ENCODE data around the gene COL9A3. TPM values are rescaled to one million over a fixed set of nuclear protein-coding genes. Genes with fewer than 3 reads are reported as not detected.

The COL9A3 gene
- total RNA-seq, 1 experiment from 2014 or later: 136 TPM

GRCh38 chr20:62885896-62886708 is 69.3 kb downstream of the COL9A3 start:
- Mint-ChIP-seq H3K36me3 (peaks cover 52% of the 10 kb centered on the region), H3K4me3 (no peak overlapping the region), H3K9me3 (no peaks in the 10 kb centered on the region), H3K27me3 (ENCODE audit: low read depth) (no peaks in the 10 kb centered on the region), H3K27ac (peak overlapping the region; percentile 79), H3K4me1 (peaks cover 38% of the 10 kb centered on the region)
- TF ChIP-seq RORB (CRISPR knock-in tag; IDR thresholded peaks at IDR 0.05) (no peak), AR (CRISPR knock-in tag; IDR thresholded peaks at IDR 0.05) (0 out of 2 replicates have a peak, but pooled peaks have one; percentile 46)
- ChIA-PET CTCF (interaction anchor here (0.6 to 1.8 kb wide), 3 partner anchors 8 to 15 kb away, joined by 3 to 6 read pairs (median 4); no protein-coding TSS in a partner anchor), POLR2A (no interaction called here)
- DNase-seq (ENCODE audit: low spot score): no peak
- no peak; the same call in 1 of the 2 replicates for ATAC-seq

GRCh38 chr20:62886709-62887058 is 69.8 kb downstream of the COL9A3 start:
- ATAC-seq (no peak), DNase-seq (ENCODE audit: low spot score) (no peak)
- Mint-ChIP-seq H3K27me3 (ENCODE audit: low read depth) (no peaks in the 10 kb centered on the region), H3K9me3 (no peaks in the 10 kb centered on the region), H3K27ac (peak overlapping the region; percentile 79), H3K4me3 (no peak overlapping the region), H3K4me1 (peaks cover 34% of the 10 kb centered on the region), H3K36me3 (peaks cover 53% of the 10 kb centered on the region)
- POLR2A ChIA-PET: no interaction called here
- CTCF ChIA-PET: interaction anchor here (0.9 to 1.4 kb wide), 3 partner anchors 16 to 86 kb away, joined by 3 to 4 read pairs (median 4); no protein-coding TSS in a partner anchor
- TF ChIP-seq PREB (CRISPR knock-in tag; IDR thresholded peaks at IDR 0.05; ENCODE audit: borderline replicate concordance) (no peak), FOXP1 (CRISPR knock-in tag; IDR thresholded peaks at IDR 0.05; ENCODE audit: borderline replicate concordance) (no peak), GABPB1 (CRISPR knock-in tag; IDR thresholded peaks at IDR 0.05) (no peak), NFYB (CRISPR knock-in tag; conservative IDR thresholded peaks at IDR 0.05; ENCODE audit: low read depth) (no peak), SMAD3 (CRISPR knock-in tag; IDR thresholded peaks at IDR 0.05; ENCODE audit: borderline replicate concordance) (no peak), FOXJ3 (CRISPR knock-in tag; IDR thresholded peaks at IDR 0.05; ENCODE audit: borderline replicate concordance) (no peak), E2F4 (CRISPR knock-in tag; IDR thresholded peaks at IDR 0.05; ENCODE audit: borderline replicate concordance, low read depth) (no peak), ATF1 (CRISPR knock-in tag; IDR thresholded peaks at IDR 0.05) (no peak), GTF2I (CRISPR knock-in tag; conservative IDR thresholded peaks at IDR 0.05) (no peak), HMGXB4 (CRISPR knock-in tag; IDR thresholded peaks at IDR 0.05) (no peak), MYBL2 (CRISPR knock-in tag; IDR thresholded peaks at IDR 0.05) (no peak), AR (CRISPR knock-in tag; IDR thresholded peaks at IDR 0.05) (no peak), ZBTB21 (CRISPR knock-in tag; IDR thresholded peaks at IDR 0.05; ENCODE audit: borderline replicate concordance) (no peak), MLX (CRISPR knock-in tag; IDR thresholded peaks at IDR 0.05) (no peak), CTCF (IDR thresholded peaks at IDR 0.05) (no peak), ERG (CRISPR knock-in tag; IDR thresholded peaks at IDR 0.05) (no peak)

Data from WTC11 (cell line).